ENCODE data around the gene CYP11A1. TPM values are rescaled to one million over a fixed set of nuclear protein-coding genes. Genes with fewer than 3 reads are reported as not detected.

CYP11A1 gene
- total RNA-seq, 1 experiment from 2014 or later: 1.7 TPM

DNA sequence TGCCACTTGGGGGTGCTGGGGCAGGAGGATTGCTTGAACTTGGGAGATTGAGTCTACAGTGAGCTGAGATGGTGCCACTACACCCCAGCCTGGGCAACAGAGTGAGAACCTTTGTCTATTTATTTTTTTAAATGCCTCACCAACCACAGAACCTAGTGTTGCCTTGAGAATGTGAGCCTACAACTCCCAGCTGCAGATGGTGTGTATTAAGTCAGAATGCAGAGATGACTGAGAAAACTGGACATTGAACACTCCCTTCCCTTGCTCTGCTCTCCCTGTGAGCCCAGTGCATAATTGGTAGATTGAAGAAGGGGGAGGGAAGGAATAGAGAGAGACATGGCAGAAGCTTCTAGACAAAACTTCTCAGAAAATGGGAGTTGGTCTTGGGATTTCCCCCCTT is 77.8 kb downstream of the CYP11A1 start:
- no peak overlapping the region for H3K27ac Mint-ChIP-seq
- Histone ChIP-seq H4K91ac (ENCODE audit: insufficient read length, low read depth, low read length) (no peak overlapping the region), H2BK12ac (ENCODE audit: insufficient read length, low read depth, low read length) (no peak overlapping the region), H2BK5ac (ENCODE audit: insufficient read length, low read length) (no peak overlapping the region), H3K9ac (ENCODE audit: extremely low read depth, insufficient read length, low read length) (no peak overlapping the region), H2AFZ (ENCODE audit: low read length) (no peak overlapping the region), H3K4ac (ENCODE audit: low read depth, low read length) (no peak overlapping the region), H3K4me2 (ENCODE audit: insufficient read depth, insufficient read length, low read length) (no peak overlapping the region), H3K14ac (ENCODE audit: insufficient read depth, low read length) (no peak overlapping the region), H3T11ph (ENCODE audit: low read length) (no peak overlapping the region), H3K4me1 (ENCODE audit: insufficient read depth, low read length) (peaks cover 3% of the 10 kb centered on the region; the same call in 1 of the 2 replicates), H3K23me2 (ENCODE audit: insufficient read length, low read depth, low read length, poor library complexity, severe bottlenecking) (no peaks in the 10 kb centered on the region), H4K5ac (ENCODE audit: insufficient read length, low read depth, low read length) (no peak overlapping the region), H3K18ac (ENCODE audit: insufficient read length, low read depth, low read length) (no peak overlapping the region), H3K56ac (ENCODE audit: insufficient read length, low read depth, low read length) (no peak overlapping the region), H2AK5ac (ENCODE audit: insufficient read length, low read length) (no peak overlapping the region), H3K23ac (ENCODE audit: insufficient read length, low read depth, low read length) (no peak overlapping the region), H3K27me3 (ENCODE audit: insufficient read depth, low read length) (no peaks in the 10 kb centered on the region; the same call in 1 of the 2 replicates), H3K79me2 (ENCODE audit: insufficient read depth, low read length) (no peaks in the 10 kb centered on the region), H3K79me1 (ENCODE audit: insufficient read depth, low read depth, low read length, poor library complexity, severe bottlenecking) (no peaks in the 10 kb centered on the region), H2BK120ac (ENCODE audit: low read depth, low read length, poor library complexity, severe bottlenecking) (no peak overlapping the region), H3K27ac (ENCODE audit: insufficient read length, low read depth, low read length) (no peak overlapping the region), H4K20me1 (ENCODE audit: control insufficient read depth, insufficient read depth, insufficient read length) (no peaks in the 10 kb centered on the region), H4K8ac (replicated peaks; ENCODE audit: insufficient read length, low read depth, low read length) (no peak overlapping the region), H3K9me3 (ENCODE audit: control insufficient read depth, low read depth, low read length) (no peaks in the 10 kb centered on the region), H2BK15ac (ENCODE audit: low read depth, low read length) (no peak overlapping the region), H2BK20ac (ENCODE audit: low read depth, low read length, poor library complexity, severe bottlenecking) (no peak overlapping the region)
- no peaks in the 10 kb centered on the region for H3K9me3 Mint-ChIP-seq
- H3K4me3 Mint-ChIP-seq: no peak overlapping the region
- no peak for DNase-seq
- peaks cover 97% of the 10 kb centered on the region for H3K27me3 Mint-ChIP-seq (ENCODE audit: low read depth)
- no peak for TF ChIP-seq CTCF (conservative IDR thresholded peaks at IDR 0.05)
- no peaks in the 10 kb centered on the region for H3K36me3 Mint-ChIP-seq (ENCODE audit: insufficient read depth in 1 of 3, low read depth in 3 of 3)
- peaks cover 17 to 18% of the 10 kb centered on the region in 2 experiments for H3K4me1 Mint-ChIP-seq

Small RNAs within 50 kb of the gene (microRNA-seq; reads per million reads assigned to microRNA genes)
- gene MIR6881 (ENCODE audit: borderline microRNAs expressed): not detected

Other genes starting within 250 kb of the CYP11A1 start
- 0.09 TPM in 2 replicates for gene ISLR2, start 237.1 kb downstream of the CYP11A1 start, total RNA-seq (2021)
- 0.11 and 0.35 TPM in 2 replicates for gene ISLR, start 193.9 kb downstream of the CYP11A1 start, total RNA-seq (2021)
- gene STRA6, start 164.9 kb downstream of the CYP11A1 start, total RNA-seq (2021): 11.2 and 12.8 TPM in 2 replicates
- 4.5 and 4.6 TPM in 2 replicates for gene CCDC33, start 131.3 kb downstream of the CYP11A1 start, total RNA-seq (2021)
- gene SEMA7A, start 66.3 kb upstream of the CYP11A1 start, total RNA-seq (2021): 5.7 and 7.0 TPM in 2 replicates
- gene UBL7, start 93.5 kb upstream of the CYP11A1 start, total RNA-seq (2021): 47.5 and 48.7 TPM in 2 replicates
- gene ARID3B, start 173.6 kb upstream of the CYP11A1 start, total RNA-seq (2021): 101 and 110 TPM in 2 replicates
- 40.8 and 41.0 TPM in 2 replicates for gene CLK3, start 248.2 kb upstream of the CYP11A1 start, total RNA-seq (2021)